Stromal cell of bone marrow (primary cell): Measurements from ENCODE around the gene MRPL53.
A peak's percentile ranks its signal among the peaks of the same experiment; 100 is the strongest.

Source experiments
- DNase-seq: peaks from one replicate; pipeline ENCODE4 v3.0.0-alpha.2; 2012; ENCODE audit warnings: low read depth

The MRPL53 gene

GRCh38 chr2:74472086-74472944 is at the start of gene MRPL53:
TSS of gene MRPL53 (minus strand) at chr2:74472680. CDS start at chr2:74472660, 20 bp downstream.
- peak; percentile 85 for DNase-seq

GRCh38 chr2:74516650-74517049 is 44.2 kb upstream of the MRPL53 start:
- DNase-seq: no peak

GRCh38 chr2:74515981-74516633 is 43.6 kb upstream of the MRPL53 start:
- DNase-seq: no peak

- DNase-seq: no peak
Observed at GRCh38 chr2:74515271-74515980, 42.9 kb upstream of the MRPL53 start.

GRCh38 chr2:74514368-74515270 is 42.1 kb upstream of the MRPL53 start, which contains the start of gene TLX2:
TSS of gene TLX2 (plus strand) at chr2:74514450. CDS start at chr2:74514807, 357 bp downstream.
- DNase-seq: no peak

- no peak for DNase-seq
Observed at GRCh38 chr2:74513605-74514367, 41.3 kb upstream of the MRPL53 start.

GRCh38 chr2:74512744-74513604 is 40.5 kb upstream of the MRPL53 start:
- no peak for DNase-seq

GRCh38 chr2:74511104-74511989 is 38.9 kb upstream of the MRPL53 start:
- no peak for DNase-seq

GRCh38 chr2:74510272-74510671 is 37.8 kb upstream of the MRPL53 start:
- DNase-seq: no peak

- no peak for DNase-seq
Observed at GRCh38 chr2:74507926-74508520, 35.5 kb upstream of the MRPL53 start.

GRCh38 chr2:74507145-74507925 is 34.9 kb upstream of the MRPL53 start, which contains the start of gene PCGF1:
TSS of gene PCGF1 (minus strand) at chr2:74507695. CDS start at chr2:74507668, 27 bp downstream.
- DNase-seq: peak; percentile 96

- DNase-seq: no peak
Observed at GRCh38 chr2:74505448-74506246, 33.2 kb upstream of the MRPL53 start.

- DNase-seq: no peak
Observed at GRCh38 chr2:74504591-74504990, 32.1 kb upstream of the MRPL53 start.

GRCh38 chr2:74503506-74504475 is 31.3 kb upstream of the MRPL53 start:
- DNase-seq: no peak
